Right forelimb (tissue), 1 donor: Measurements from ENCODE around the gene TAPBP.
"Not testable (repeated sequence)": the region's sequence is repeated elsewhere in the genome, so short reads cannot be mapped to it uniquely, and the experiment has no call there.

Experiments used
- DNase-seq: peaks from one replicate; pipeline ENCODE4 v3.0.0-alpha.2; 2018

The TAPBP gene

DNA sequence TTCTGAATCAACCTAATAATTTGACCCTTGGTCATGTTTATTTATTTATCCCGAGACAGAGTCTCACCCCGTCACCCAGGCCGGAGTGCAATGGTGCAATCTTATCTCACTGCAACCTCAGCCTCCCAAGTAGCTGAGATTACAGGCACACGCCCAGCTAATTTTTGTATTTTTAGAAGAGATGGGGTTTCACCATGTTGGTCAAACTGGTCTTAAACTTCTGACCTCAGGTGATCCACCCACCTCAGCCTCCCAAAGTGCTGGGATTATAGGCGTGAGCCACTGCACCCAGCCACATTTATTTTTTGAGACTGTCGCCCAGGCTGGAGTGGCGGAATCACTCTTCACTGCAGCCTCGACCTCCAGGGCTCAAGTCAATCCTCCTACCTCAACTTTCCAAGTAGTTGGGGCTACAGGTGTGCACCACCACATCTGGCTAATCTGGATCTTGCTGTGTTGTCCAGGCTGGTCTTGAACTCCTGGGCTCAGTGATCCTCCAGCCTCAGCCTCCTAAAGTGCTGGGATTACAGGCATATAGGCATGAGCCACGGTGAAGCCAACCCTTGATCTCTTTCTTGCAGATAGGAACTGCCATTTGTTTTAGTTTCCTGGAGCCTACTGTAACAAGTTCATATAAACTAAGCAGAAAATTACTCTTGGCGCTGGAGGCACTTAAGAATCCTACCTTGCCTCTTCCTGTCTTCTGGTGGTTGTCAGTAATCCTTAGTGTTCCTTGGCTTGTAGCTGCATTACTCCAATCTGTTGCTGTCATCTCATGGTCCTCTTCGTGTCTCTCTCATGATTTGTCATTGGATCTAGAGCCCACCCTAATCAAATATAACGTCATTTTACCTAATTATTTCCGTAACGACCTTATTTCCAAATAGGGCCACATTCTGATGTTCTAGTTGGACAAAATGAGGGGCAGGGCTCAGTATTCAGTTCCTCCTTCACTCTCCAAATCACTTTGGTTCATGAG, 39.7 kb downstream of the TAPBP start:
- no peak for DNase-seq

GRCh38 chr6:33273129-33273923, 40.6 kb downstream of the TAPBP start:
- no peak for DNase-seq

GRCh38 chr6:33272275-33273128, 41.4 kb downstream of the TAPBP start:
- no peak for DNase-seq

DNA sequence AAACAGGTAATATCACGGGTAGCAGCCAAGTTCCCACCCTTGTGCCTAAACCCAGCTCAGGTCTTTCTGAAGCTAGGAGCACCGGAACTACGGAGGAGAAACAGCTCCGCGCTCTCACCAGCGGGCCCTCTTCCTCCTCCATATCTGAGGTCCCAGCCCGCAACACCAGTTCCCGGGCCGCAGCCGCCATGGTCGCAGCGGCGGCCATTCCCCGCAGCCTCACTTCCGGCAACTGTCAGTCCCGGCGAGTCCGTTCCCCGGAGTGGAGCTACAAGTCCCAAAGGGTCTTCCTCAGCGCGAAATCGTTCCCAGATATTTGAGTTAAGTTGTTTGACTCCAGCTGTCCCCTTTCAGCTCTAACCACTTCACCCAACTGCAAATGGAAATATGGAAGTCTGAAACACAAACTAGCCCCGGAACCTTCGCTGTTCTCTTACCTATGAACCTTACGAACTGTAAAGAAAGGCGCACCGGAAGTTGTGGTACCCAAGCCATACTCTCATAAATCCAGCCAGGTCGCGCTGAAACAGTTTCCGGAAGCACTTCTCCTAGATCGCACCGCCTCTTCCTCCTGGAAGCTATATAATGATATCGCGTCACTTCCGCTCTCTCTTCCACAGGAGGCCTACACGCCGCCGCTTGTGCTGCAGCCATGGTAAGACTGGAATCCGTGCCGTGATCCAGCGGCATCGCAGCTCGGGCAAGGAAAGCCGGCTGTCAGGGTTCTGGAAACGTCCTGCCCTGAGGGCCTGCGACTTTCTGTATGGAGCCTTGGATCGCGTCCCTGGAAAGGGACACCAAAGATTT, 42.2 kb downstream of the TAPBP start, which contains the start of the genes RPS18 and VPS52:
TSS of gene RPS18 (plus strand) at position 608 of the 807 bp plus-strand sequence. CDS start at position 653, 45 bp downstream.
TSS of gene VPS52 (minus strand) at position 409 of the 807 bp plus-strand sequence. CDS start at position 208, 201 bp downstream.
- DNase-seq = peak; percentile 94

DNA sequence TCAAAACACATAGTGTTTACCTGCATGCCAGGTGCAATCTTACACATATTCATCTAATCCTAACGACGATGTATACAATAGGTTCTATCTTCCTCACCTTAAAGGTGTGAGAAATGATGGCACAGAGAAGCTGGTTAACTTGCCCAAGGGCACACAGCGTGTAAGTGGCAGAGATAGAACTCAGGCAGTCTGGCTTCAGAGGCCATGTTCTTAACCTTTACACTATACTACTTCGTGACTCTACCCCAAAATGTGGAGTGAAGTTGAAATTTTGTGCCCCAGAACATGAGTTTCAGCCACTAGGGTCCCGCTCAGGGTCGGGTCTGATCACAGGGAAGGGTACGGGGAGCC, 42.8 kb downstream of the TAPBP start:
- DNase-seq = peak; percentile 61

GRCh38 chr6:33264015-33264414, 49.9 kb downstream of the TAPBP start:
- no peak for DNase-seq

GRCh38 chr6:33262490-33262889, 51.4 kb downstream of the TAPBP start:
- DNase-seq = not testable (repeated sequence)

- no peak for DNase-seq
Measured at GRCh38 chr6:33259032-33259431, 54.8 kb downstream of the TAPBP start.

- DNase-seq = no peak
Measured at GRCh38 chr6:33254591-33254990, 59.3 kb downstream of the TAPBP start.

DNA sequence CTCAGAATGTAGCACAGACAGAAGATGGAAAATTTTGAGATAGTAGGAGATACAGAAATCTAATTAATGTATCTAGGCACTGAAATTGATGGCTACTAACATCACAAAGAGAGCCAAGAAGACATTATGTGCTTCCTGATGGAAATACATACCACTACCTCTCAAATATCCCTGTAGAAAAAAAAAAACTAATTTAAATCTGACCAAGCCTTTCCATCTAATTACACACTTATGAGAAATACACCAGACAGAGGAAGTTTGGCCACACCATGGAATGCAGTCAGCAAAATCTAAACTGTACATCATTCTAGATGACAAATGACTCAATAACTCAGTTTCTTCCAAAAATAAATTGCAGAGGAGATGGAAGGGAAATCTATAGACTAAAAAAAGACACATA, 61.1 kb downstream of the TAPBP start:
- no peak for DNase-seq

DNA sequence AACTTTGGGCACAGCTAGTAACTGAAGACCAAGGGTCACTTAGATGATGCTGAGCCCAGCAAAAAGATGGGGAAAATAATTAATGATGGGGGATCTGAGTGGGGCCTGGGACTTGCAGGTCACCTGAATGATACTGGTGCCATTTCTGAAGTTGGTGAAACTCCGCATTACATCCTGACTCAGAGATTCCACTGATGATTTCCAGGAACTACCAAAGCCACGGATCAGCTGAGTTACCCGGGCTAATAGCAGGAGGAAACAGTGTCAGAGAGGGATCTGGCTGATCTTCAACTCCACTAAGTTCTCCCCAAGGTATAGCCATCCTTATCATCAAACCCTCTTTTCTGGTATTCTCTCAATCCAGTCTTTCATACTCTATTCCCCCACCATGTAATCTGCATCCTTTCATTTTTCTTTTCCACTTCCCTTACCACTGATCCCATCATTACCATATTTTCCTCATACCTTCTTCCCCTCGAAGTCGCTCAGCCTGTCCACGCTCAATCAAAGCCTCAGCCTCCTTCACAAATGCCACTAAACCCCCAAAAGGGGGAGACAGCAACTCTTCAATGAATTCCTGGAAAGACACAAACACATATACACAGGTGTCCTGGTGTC, 62.4 kb downstream of the TAPBP start:
- DNase-seq = no peak

DNA sequence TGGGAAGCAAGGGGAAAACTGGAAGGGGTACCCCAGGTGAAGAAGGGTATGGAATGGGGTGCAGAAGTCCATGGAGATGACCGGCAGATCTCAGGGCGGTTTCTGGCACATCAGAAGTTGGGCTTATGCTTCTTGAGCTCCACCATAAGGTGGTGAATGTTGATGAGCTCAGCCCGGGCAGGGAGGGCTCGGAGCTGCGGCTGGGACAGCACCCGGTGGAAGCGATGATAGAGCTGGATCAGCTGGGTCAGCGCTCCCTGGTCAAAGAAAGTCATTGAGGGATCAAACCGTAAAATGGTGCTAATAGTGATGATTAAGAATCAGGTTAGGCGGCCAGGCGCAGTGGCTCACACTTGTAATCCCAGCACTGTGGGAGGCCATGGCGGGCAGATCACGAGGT, 63.1 kb downstream of the TAPBP start:
- no peak for DNase-seq

- no peak for DNase-seq
Measured at GRCh38 chr6:33249732-33250630, 63.9 kb downstream of the TAPBP start.
